ENCODE results near the gene ARL11. TPM values are rescaled to one million over a fixed set of nuclear protein-coding genes. Genes with fewer than 3 reads are reported as not detected.
A peak's percentile ranks its signal among the peaks of the same experiment; 100 is the strongest.

ARL11 gene
- total RNA-seq, result 0.98 TPM

DNA sequence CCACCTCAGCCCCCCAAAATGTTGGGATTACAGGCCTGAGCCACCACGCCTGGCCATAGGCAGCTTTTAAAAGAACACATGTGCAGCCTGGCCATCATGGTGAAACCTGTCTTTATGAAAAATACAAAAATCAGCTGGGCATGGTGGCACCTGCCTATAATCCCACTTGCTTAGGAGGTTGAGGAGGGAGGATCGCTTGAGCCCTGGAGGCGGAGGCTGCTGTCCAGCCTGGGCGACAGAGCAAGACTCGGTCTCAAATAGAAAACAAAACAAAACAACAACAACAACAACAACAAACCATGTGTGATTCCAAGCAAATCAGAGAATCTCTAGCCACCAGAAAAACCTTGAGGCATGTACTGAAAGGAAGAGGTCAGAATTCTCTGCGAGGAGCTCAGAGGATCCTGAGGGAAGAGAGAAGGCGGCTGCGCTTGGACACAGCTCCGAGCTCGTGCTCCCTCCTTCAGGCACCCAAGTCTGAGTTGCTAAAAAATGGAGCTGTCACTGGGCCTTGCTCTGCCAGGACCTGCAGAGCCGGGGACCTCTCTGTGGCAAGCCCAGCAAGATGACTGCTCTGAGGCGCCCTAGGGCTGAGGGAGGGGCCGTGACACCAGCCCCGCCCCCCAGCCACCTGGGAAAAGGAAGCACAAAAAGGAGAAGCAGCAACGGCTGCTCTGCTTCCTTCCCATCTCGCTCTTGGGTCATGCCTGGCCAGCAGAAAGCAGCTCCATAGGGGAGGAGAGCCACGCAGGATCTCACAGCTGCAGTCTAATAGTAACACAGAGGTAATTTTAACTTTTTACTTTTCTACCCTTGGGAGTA, at the start of gene ARL11:
Gene ARL11, plus strand, starts transcription at position 677 of the 822 bp plus-strand sequence. CDS start 1,941 bp downstream, outside the sequence.
- Histone ChIP-seq H3K27ac (no peak within 1 kb of the TSS), H3K4me1 (peaks cover 9% of the 10 kb centered on the region), H3K9me3 (no peaks in the 10 kb centered on the region), H3K36me3 (no peaks in the 10 kb centered on the region), H3K4me3 (peak within 1 kb of the TSS in 1 of 2 donors; percentile 21), H3K27me3 (no peaks in the 10 kb centered on the region)
- peak in 1 of 2 donors; percentile 27 for TF ChIP-seq POLR2AphosphoS5 (IDR thresholded peaks at IDR 0.05; ENCODE audit: insufficient read depth in 1 of 2, low read depth in 1 of 2)
- TF ChIP-seq, protein P1, sequence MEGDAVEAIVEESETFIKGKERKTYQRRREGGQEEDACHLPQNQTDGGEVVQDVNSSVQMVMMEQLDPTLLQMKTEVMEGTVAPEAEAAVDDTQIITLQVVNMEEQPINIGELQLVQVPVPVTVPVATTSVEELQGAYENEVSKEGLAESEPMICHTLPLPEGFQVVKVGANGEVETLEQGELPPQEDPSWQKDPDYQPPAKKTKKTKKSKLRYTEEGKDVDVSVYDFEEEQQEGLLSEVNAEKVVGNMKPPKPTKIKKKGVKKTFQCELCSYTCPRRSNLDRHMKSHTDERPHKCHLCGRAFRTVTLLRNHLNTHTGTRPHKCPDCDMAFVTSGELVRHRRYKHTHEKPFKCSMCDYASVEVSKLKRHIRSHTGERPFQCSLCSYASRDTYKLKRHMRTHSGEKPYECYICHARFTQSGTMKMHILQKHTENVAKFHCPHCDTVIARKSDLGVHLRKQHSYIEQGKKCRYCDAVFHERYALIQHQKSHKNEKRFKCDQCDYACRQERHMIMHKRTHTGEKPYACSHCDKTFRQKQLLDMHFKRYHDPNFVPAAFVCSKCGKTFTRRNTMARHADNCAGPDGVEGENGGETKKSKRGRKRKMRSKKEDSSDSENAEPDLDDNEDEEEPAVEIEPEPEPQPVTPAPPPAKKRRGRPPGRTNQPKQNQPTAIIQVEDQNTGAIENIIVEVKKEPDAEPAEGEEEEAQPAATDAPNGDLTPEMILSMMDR (IDR thresholded peaks at IDR 0.05), result no peak
- intact Hi-C loops (cut with DNase I), result no loop called here
- DNase-seq (ENCODE audit: extremely low spot score in 2 of 2), result no peak

DNA sequence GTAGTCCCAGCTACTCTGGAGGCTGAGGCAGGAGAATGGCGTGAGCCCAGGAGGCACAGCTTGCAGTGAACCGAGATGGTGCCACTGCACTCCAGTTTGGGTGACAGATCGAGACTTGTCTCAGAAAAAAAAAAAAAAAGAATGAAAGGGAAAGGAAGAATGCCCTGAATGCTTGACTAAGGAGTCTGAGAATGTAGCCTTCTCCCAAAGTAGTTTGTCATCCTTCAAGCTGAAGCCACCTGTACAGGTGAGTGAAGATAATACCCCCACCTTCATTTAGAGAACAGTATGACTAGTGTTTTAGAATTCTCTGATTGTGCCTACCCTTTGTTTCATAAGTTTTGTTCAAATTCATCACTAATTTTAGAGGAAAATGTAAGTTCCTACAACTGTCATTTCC, 48.8 kb upstream of the ARL11 start:
- no peaks in the 10 kb centered on the region for H3K27me3 ChIP-seq
- no peak overlapping the region for H3K27ac ChIP-seq
- H3K4me1 ChIP-seq, result peaks cover 10% of the 10 kb centered on the region
- H3K9me3 ChIP-seq, result no peaks in the 10 kb centered on the region
- DNase-seq (ENCODE audit: extremely low spot score in 2 of 2), result no peak
- no peak for TF ChIP-seq POLR2AphosphoS5 (IDR thresholded peaks at IDR 0.05; ENCODE audit: insufficient read depth in 1 of 2, low read depth in 1 of 2)
- TF ChIP-seq, protein P1 (IDR thresholded peaks at IDR 0.05), result no peak
- no peak for TF ChIP-seq POLR2A (IDR thresholded peaks at IDR 0.05)
- no peak overlapping the region for H3K4me3 ChIP-seq
- H3K36me3 ChIP-seq, result peaks cover 0 to 9% of the 10 kb centered on the region in 2 donors
- intact Hi-C loops (cut with DNase I), result no loop called here

DNA sequence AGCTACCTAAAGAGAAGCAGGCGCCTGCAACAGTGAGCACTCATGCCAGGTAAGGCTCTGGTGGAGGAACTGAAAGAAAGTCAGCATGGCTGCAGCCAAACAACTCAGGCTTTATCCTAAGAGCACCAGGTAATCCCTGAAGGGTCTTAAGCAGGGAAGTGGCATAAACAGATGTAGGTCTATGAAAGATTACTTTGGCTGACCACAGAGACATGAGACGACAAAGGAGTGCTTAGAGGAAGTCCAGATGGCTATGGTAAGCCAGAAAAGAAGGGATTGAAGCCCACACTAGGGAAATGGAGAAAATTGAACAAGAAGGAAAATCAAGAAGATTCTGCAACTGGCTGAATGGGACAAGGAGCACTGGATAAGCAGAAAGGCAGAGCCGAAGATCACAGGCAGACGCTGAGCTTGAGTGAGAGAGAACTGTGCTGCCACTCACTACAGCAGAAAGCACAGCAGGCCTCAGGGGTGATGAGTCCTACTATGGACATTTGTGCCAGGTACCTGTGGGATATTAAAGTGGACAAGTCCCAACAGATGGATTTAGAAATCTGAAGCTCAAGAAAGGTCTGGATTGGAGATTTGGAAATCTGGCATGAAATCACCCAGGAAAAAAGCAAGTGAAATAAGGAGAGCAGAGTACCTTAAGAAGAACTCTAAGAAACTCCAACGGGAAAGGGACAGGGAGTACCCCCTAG, 47.2 kb upstream of the ARL11 start:
- Histone ChIP-seq H3K9me3 (no peaks in the 10 kb centered on the region), H3K4me1 (peaks cover 17% of the 10 kb centered on the region), H3K27ac (no peak overlapping the region), H3K4me3 (no peak overlapping the region), H3K27me3 (no peaks in the 10 kb centered on the region), H3K36me3 (peaks cover 0 to 9% of the 10 kb centered on the region in 2 donors)
- intact Hi-C loops (cut with DNase I), result no loop called here
- DNase-seq (ENCODE audit: extremely low spot score in 2 of 2), result no peak
- TF ChIP-seq, protein P1 (IDR thresholded peaks at IDR 0.05), result no peak
- TF ChIP-seq POLR2AphosphoS5 (IDR thresholded peaks at IDR 0.05; ENCODE audit: insufficient read depth in 1 of 2, low read depth in 1 of 2) (no peak), POLR2A (IDR thresholded peaks at IDR 0.05) (no peak)

DNA sequence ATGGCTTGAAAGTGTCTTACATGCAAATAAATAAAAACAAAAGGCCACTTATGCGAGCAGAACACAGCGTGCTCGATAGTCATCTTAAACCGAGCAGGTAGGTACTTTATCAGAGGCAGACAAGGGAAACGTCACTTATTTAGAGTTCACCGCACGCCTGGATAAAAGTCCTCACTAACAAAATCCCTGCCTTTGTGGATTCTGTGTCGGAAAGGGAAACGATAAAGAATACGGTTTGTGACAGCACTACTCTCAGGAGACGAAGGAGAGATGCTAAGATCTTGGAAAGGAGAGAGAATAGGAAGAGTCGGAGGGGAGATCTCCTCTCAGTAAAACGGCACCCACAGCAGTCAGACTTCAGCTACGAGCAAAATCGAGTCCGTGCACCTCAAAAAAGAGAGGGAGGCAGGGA, 43.5 kb upstream of the ARL11 start:
- no peak for DNase-seq (ENCODE audit: extremely low spot score in 2 of 2)
- Histone ChIP-seq H3K36me3 (peaks cover 0 to 2% of the 10 kb centered on the region in 2 donors), H3K9me3 (no peaks in the 10 kb centered on the region), H3K4me3 (peak overlapping the region; percentile 81 to 84), H3K4me1 (peaks cover 20% of the 10 kb centered on the region), H3K27me3 (no peaks in the 10 kb centered on the region), H3K27ac (peak overlapping the region; percentile 83)
- TF ChIP-seq, protein P1 (IDR thresholded peaks at IDR 0.05), result no peak
- TF ChIP-seq POLR2AphosphoS5 (IDR thresholded peaks at IDR 0.05; ENCODE audit: insufficient read depth in 1 of 2, low read depth in 1 of 2) (no peak), POLR2A (IDR thresholded peaks at IDR 0.05) (no peak)
- intact Hi-C loops (cut with DNase I), result no loop called here

All from vagina (tissue), 2 donors.